Prostate gland (tissue), 2 donors: ENCODE data around the gene TSSC4.

Experiments used
- POLR2AphosphoS5 ChIP-seq: sonication (generic); formaldehyde crosslinking; IDR thresholded peaks from one replicate; pipeline ENCODE4 v1.6.1; 2017; ENCODE audit warnings: antibody characterized with exemption
- TF ChIP-seq, protein P1 (sequence below), 4 experiments: fragments of 200-600 bp in 2 of 4; fragments of 450-650 bp in 2 of 4; sonication (generic) in 2 of 4; IDR thresholded peaks; 1 replicate in 3 of 4; 2 replicates in 1 of 4; pipeline ENCODE4 v1.5.1; 2016 to 2019; ENCODE audit warnings: antibody characterized with exemption in 4 of 4, mild to moderate bottlenecking in 2 of 4, moderate library complexity in 2 of 4

DNA sequence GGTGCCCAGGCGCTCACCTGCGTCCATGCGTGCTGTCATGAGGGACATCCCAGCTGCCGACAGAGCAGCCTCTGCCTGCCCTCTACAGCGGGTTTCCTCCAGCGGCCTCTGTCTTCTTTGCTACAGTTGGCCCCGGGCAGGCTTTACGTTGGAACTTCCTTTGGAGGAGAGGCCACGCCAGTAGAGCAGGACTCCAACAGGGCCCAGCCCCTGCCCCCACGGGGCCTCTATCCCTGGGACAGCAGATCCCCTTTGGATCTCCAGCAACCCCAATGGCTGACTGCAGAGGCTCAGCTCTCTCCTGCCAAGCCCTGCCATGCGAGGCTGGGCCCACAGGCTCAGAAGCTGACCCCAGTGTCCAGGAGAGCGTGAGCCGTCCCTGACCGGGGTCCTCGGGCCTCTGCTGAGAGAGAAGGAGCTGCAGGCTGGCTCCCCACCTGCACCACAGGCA, 31.6 kb downstream of the TSSC4 start:
- TF ChIP-seq POLR2AphosphoS5 = no peak
- TF ChIP-seq, protein P1, sequence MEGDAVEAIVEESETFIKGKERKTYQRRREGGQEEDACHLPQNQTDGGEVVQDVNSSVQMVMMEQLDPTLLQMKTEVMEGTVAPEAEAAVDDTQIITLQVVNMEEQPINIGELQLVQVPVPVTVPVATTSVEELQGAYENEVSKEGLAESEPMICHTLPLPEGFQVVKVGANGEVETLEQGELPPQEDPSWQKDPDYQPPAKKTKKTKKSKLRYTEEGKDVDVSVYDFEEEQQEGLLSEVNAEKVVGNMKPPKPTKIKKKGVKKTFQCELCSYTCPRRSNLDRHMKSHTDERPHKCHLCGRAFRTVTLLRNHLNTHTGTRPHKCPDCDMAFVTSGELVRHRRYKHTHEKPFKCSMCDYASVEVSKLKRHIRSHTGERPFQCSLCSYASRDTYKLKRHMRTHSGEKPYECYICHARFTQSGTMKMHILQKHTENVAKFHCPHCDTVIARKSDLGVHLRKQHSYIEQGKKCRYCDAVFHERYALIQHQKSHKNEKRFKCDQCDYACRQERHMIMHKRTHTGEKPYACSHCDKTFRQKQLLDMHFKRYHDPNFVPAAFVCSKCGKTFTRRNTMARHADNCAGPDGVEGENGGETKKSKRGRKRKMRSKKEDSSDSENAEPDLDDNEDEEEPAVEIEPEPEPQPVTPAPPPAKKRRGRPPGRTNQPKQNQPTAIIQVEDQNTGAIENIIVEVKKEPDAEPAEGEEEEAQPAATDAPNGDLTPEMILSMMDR (IDR thresholded peaks at IDR 0.05) = no peak
